Neural progenitor cell (in vitro differentiated cells): ENCODE measurements around the gene RHOD.

Source experiments
- EZH2 ChIP-seq: fragments of 200-600 bp; sonication (generic); IDR thresholded peaks from 2 replicates; pipeline ENCODE4 v1.6.1; 2017; ENCODE audit warnings: antibody characterized with exemption, mild to moderate bottlenecking, moderate library complexity
- EZH2phosphoT487 ChIP-seq: fragments of 200-600 bp; sonication (generic); IDR thresholded peaks from 2 replicates; pipeline ENCODE4 v1.6.1; 2017; ENCODE audit warnings: antibody characterized with exemption
- TF ChIP-seq, protein P1 (sequence below): fragments of 200-600 bp; sonication (generic); IDR thresholded peaks from 2 replicates; pipeline ENCODE4 v1.5.1; 2017; ENCODE audit warnings: antibody characterized with exemption, mild to moderate bottlenecking

DNA sequence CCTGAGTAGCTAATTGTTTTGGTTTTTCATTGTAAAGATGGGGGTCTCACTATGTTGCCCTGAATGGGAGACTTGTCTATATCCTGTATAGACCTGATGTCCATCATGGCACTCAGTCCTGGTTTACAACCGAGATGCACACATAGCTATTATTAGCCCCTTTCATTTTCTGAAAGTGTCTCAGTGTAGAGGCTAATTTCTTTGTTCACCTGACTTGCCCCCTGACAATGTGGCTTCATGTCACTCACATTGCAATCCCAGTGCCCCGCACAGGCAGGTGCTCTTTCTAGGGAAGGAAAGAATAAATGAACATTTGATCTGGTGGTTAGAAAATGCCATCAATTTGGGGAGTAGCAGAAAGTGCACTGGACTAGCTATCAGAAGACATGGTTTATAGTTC is 49.3 kb downstream of the RHOD start:
- TF ChIP-seq, protein P1, sequence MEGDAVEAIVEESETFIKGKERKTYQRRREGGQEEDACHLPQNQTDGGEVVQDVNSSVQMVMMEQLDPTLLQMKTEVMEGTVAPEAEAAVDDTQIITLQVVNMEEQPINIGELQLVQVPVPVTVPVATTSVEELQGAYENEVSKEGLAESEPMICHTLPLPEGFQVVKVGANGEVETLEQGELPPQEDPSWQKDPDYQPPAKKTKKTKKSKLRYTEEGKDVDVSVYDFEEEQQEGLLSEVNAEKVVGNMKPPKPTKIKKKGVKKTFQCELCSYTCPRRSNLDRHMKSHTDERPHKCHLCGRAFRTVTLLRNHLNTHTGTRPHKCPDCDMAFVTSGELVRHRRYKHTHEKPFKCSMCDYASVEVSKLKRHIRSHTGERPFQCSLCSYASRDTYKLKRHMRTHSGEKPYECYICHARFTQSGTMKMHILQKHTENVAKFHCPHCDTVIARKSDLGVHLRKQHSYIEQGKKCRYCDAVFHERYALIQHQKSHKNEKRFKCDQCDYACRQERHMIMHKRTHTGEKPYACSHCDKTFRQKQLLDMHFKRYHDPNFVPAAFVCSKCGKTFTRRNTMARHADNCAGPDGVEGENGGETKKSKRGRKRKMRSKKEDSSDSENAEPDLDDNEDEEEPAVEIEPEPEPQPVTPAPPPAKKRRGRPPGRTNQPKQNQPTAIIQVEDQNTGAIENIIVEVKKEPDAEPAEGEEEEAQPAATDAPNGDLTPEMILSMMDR: no peak
- TF ChIP-seq EZH2 (no peak), EZH2phosphoT487 (no peak)
